Liver (tissue), 9 donors: ENCODE data around the gene LAMB4. TPM values are rescaled to one million over a fixed set of nuclear protein-coding genes. Genes with fewer than 3 reads are reported as not detected.

ENCODE experiments used
- DNase-seq: peaks from one replicate; pipeline ENCODE4 v3.0.0-alpha.2; 2017; ENCODE audit warnings: low spot score
- H3K27ac ChIP-seq, 2 donors: one replicate each; pipeline ENCODE4 v1.7.0; 2013; ENCODE audit warnings: inconsistent platforms in 2 of 2, low read length in 2 of 2, control low read depth in 1 of 2, low read depth in 1 of 2, mild to moderate bottlenecking in 1 of 2
- H3K27me3 ChIP-seq, 4 donors: one replicate each; pipeline versions ENCODE4 v1.6.1 to v1.7.0; 2013; ENCODE audit warnings: low read length in 3 of 4, inconsistent platforms in 1 of 4, mild to moderate bottlenecking in 1 of 4, moderate library complexity in 1 of 4; ENCODE audit not compliant: control insufficient read depth in 4 of 4, insufficient read depth in 4 of 4
- H3K36me3 ChIP-seq, 4 donors: one replicate each; pipeline versions ENCODE4 v1.6.1 to v1.7.0; 2013; ENCODE audit warnings: low read length in 3 of 4, mild to moderate bottlenecking in 3 of 4, low read depth in 1 of 4, moderate library complexity in 1 of 4; ENCODE audit not compliant: control insufficient read depth in 4 of 4, insufficient read depth in 3 of 4
- H3K4me1 ChIP-seq, 4 donors: one replicate each; pipeline versions ENCODE4 v1.6.1 to v1.7.0; 2013; ENCODE audit warnings: low read length in 3 of 4, mild to moderate bottlenecking in 3 of 4, moderate library complexity in 1 of 4; ENCODE audit not compliant: control insufficient read depth in 4 of 4, insufficient read depth in 4 of 4
- H3K4me3 ChIP-seq, 3 donors: one replicate each; pipeline versions ENCODE4 v1.6.1 to v1.7.0; 2013; ENCODE audit warnings: low read length in 3 of 3, control low read depth in 1 of 3, low read depth in 1 of 3, mild to moderate bottlenecking in 1 of 3
- H3K9ac ChIP-seq, 2 donors: one replicate each; pipeline ENCODE4 v1.7.0; 2013; ENCODE audit warnings: low read length in 2 of 2, mild to moderate bottlenecking in 2 of 2, moderate library complexity in 2 of 2, control low read depth in 1 of 2, low read depth in 1 of 2
- H3K9me3 ChIP-seq, 4 donors: one replicate each; pipeline versions ENCODE4 v1.6.1 to v1.7.0; 2013; ENCODE audit warnings: low read length in 3 of 4; ENCODE audit not compliant: control insufficient read depth in 4 of 4
- CTCF ChIP-seq: fragments of 150-350 bp; IDR thresholded peaks from 2 replicates; pipeline ENCODE4 v1.5.1; 2017; ENCODE audit warnings: improper control_type of control experiment, low read depth, low read length; ENCODE audit not compliant: missing input control
- FOXA1 ChIP-seq: IDR thresholded peaks from 2 replicates; pipeline ENCODE4 v1.6.1; 2016; ENCODE audit warnings: antibody characterized with exemption
- GABPA ChIP-seq, 2 donors: IDR thresholded peaks in 1 of 2; conservative IDR thresholded peaks in 1 of 2; 2 replicates each; pipeline ENCODE4 v1.6.1; 2016; ENCODE audit warnings: antibody characterized with exemption in 2 of 2, mild to moderate bottlenecking in 1 of 2, moderate library complexity in 1 of 2
- HNF4A ChIP-seq, 2 donors: conservative IDR thresholded peaks; 2 replicates each; pipeline ENCODE4 v1.6.1; 2016; ENCODE audit warnings: antibody characterized with exemption in 2 of 2, mild to moderate bottlenecking in 2 of 2
- HNF4G ChIP-seq: IDR thresholded peaks from 2 replicates; pipeline ENCODE4 v1.6.1; 2016; ENCODE audit warnings: antibody characterized with exemption
- JUND ChIP-seq, 2 donors: IDR thresholded peaks; 2 replicates each; pipeline ENCODE4 v1.6.1; 2016; ENCODE audit warnings: antibody characterized with exemption in 2 of 2
- NR2F2 ChIP-seq: IDR thresholded peaks from 2 replicates; pipeline ENCODE4 v1.6.1; 2016; ENCODE audit warnings: antibody characterized with exemption
- RAD21 ChIP-seq, 2 donors: IDR thresholded peaks; 2 replicates each; pipeline ENCODE4 v1.6.1; 2016; ENCODE audit warnings: antibody characterized with exemption in 2 of 2, mild to moderate bottlenecking in 2 of 2
- RXRA ChIP-seq, 2 donors: IDR thresholded peaks; 2 replicates each; pipeline ENCODE4 v1.6.1; 2017 to 2018; ENCODE audit warnings: antibody characterized with exemption in 2 of 2, mild to moderate bottlenecking in 1 of 2
- SP1 ChIP-seq: IDR thresholded peaks from 2 replicates; pipeline ENCODE4 v1.6.1; 2018; ENCODE audit warnings: antibody characterized with exemption, mild to moderate bottlenecking
- TAF1 ChIP-seq: conservative IDR thresholded peaks from 2 replicates; pipeline ENCODE4 v1.6.1; 2016; ENCODE audit warnings: antibody characterized with exemption, mild to moderate bottlenecking
- ZBTB33 ChIP-seq: IDR thresholded peaks from 2 replicates; pipeline ENCODE4 v1.6.1; 2016; ENCODE audit warnings: antibody characterized with exemption
- WGBS: extraction: QIAGEN DNeasy Blood & Tissue Kit; methylation state at CpG from one replicate; pipeline ENCODE4 v1.1.7; 2013; 5-methylcytosine and 5-hydroxymethylcytosine counted together
- polyA plus RNA-seq, 2 donors: library from polyadenylated mRNA; stranded (reverse) in 1 of 2; unstranded in 1 of 2; fragments of 200-250 nt in 1 of 2; fragments of >200 nt in 1 of 2; fragmentation: Nextera tagmentation in 1 of 2; extraction: Ambion mirVana in 1 of 2; gene quantifications; one replicate each; pipeline versions ENCODE4 v1.2.1 to v1.2.3, GENCODE V29; 2013 to 2015
- total RNA-seq, 2 donors: library from RNA; depleted of rRNA; stranded (reverse); fragments of >200 nt; gene quantifications; one replicate each; pipeline ENCODE4 v1.2.3, GENCODE V29; 2014
- TF ChIP-seq, protein P1 (sequence below): IDR thresholded peaks from 2 replicates; pipeline ENCODE4 v1.6.1; 2016; ENCODE audit warnings: antibody characterized with exemption
- TF ChIP-seq, protein P2 (sequence below): IDR thresholded peaks from 2 replicates; pipeline ENCODE4 v1.6.1; 2016; ENCODE audit warnings: antibody characterized with exemption
- donor health status: healthy.
- donor health status: healthy.
- donor health status: healthy.
- donor health status: healthy.
- donor health status: healthy.

Gene LAMB4
- total and polyA plus RNA-seq, 4 donors: under 0.01 to 0.03 TPM; not detected in 2

GRCh38 chr7:108129018-108129965 is 869 bp downstream of the LAMB4 start:
- WGBS: 94% methylated on average over 7 of the region's 7 CpGs

GRCh38 chr7:108128514-108128913 is 1.6 kb downstream of the LAMB4 start:
- Histone ChIP-seq H3K4me3 (no peak overlapping the region), H3K27me3 (no peaks in the 10 kb centered on the region), H3K36me3 (no peaks in the 10 kb centered on the region), H3K9ac (no peak overlapping the region), H3K27ac (no peak overlapping the region), H3K4me1 (no peaks in the 10 kb centered on the region), H3K9me3 (no peaks in the 10 kb centered on the region)
- WGBS: 91% methylated on average over 3 of the region's 3 CpGs
- TF ChIP-seq NR2F2 (no peak), CTCF (no peak), FOXA1 (no peak), RAD21 (IDR thresholded peaks at IDR 0.05) (no peak), TAF1 (no peak), HNF4A (conservative IDR thresholded peaks at IDR 0.05) (no peak), SP1 (no peak), JUND (IDR thresholded peaks at IDR 0.05) (no peak), HNF4G (no peak), RXRA (IDR thresholded peaks at IDR 0.05) (no peak), ZBTB33 (no peak), GABPA (IDR thresholded peaks at IDR 0.05 in 1 of 2, conservative IDR thresholded peaks at IDR 0.05 in 1 of 2) (no peak)
- TF ChIP-seq, protein P1, sequence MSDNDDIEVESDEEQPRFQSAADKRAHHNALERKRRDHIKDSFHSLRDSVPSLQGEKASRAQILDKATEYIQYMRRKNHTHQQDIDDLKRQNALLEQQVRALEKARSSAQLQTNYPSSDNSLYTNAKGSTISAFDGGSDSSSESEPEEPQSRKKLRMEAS: no peak
- TF ChIP-seq, protein P2, sequence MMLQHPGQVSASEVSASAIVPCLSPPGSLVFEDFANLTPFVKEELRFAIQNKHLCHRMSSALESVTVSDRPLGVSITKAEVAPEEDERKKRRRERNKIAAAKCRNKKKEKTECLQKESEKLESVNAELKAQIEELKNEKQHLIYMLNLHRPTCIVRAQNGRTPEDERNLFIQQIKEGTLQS: no peak
- DNase-seq: no peak

More at GRCh38 chr7:108129018-108129965, 869 bp downstream of the LAMB4 start:
- Histone ChIP-seq H3K27ac (no peak overlapping the region), H3K4me1 (no peaks in the 10 kb centered on the region), H3K9ac (no peak overlapping the region), H3K27me3 (no peaks in the 10 kb centered on the region), H3K9me3 (no peaks in the 10 kb centered on the region), H3K4me3 (no peak overlapping the region), H3K36me3 (no peaks in the 10 kb centered on the region)
- no peak for TF ChIP-seq SP1
- TF ChIP-seq, protein P1: no peak
- DNase-seq: no peak
